PFSK-1 (cell line): Measurements from ENCODE around the gene RAB30.

Experiments
- FOXP2 ChIP-seq: optimal IDR thresholded peaks from 2 replicates; pipeline ENCODE3; 2011; ENCODE audit warnings: borderline replicate concordance, control low read depth, inconsistent platforms; ENCODE audit not compliant: insufficient read depth; ENCODE audit errors: extremely low read length, extremely low read depth
- POLR2AphosphoS5 ChIP-seq: IDR thresholded peaks from 2 replicates; pipeline ENCODE4 v1.6.1; 2012; ENCODE audit warnings: low read depth, mild to moderate bottlenecking, control low read depth, low read length, moderate library complexity
- REST ChIP-seq, 2 experiments: IDR thresholded peaks; 2 replicates each; pipeline versions ENCODE4 v1.6.1 to v1.8.0; 2011 to 2012; ENCODE audit warnings: low read depth in 2 of 2, low read length in 2 of 2, control low read depth in 1 of 2, inconsistent platforms in 1 of 2, mild to moderate bottlenecking in 1 of 2, moderate library complexity in 1 of 2; ENCODE audit not compliant: insufficient read depth in 1 of 2
- SIN3A ChIP-seq: IDR thresholded peaks from 2 replicates; pipeline ENCODE4 v1.6.1; 2012; ENCODE audit warnings: mild to moderate bottlenecking, low read length, moderate library complexity, borderline replicate concordance; ENCODE audit not compliant: insufficient read depth
- TAF1 ChIP-seq: IDR thresholded peaks from 2 replicates; pipeline ENCODE4 v1.6.1; 2012; ENCODE audit warnings: low read length, control low read depth, borderline replicate concordance; ENCODE audit not compliant: insufficient read depth

The RAB30 gene

GRCh38 chr11:82929121-82929520 is 142.6 kb downstream of the RAB30 start:
- TF ChIP-seq TAF1 (no peak), SIN3A (no peak)

GRCh38 chr11:82927264-82927880 is 144.3 kb downstream of the RAB30 start:
- TF ChIP-seq POLR2AphosphoS5 (no peak), SIN3A (no peak), FOXP2 (no peak), TAF1 (no peak), REST (IDR thresholded peaks at IDR 0.05; ENCODE audit: insufficient read depth in 1 of 2, low read depth in 2 of 2, low read length in 2 of 2) (no peak)

- TF ChIP-seq FOXP2: no peak
- TF ChIP-seq POLR2AphosphoS5: no peak
- TF ChIP-seq SIN3A: no peak
- TF ChIP-seq REST (IDR thresholded peaks at IDR 0.05; ENCODE audit: insufficient read depth in 1 of 2, low read depth in 2 of 2, low read length in 2 of 2): no peak
- no peak for TF ChIP-seq TAF1
Observed at GRCh38 chr11:82924522-82925224, 147.0 kb downstream of the RAB30 start.
